Effector CD8-positive, alpha-beta T cell (primary cell): Measurements from ENCODE around the gene AIRE.
"Not testable (repeated sequence)": the region's sequence is repeated elsewhere in the genome, so short reads cannot be mapped to it uniquely, and the experiment has no call there.

Experiments
- DNase-seq: peaks from one replicate; lab custom pipeline; 2025; lab: John Stamatoyannopoulos, UW

The AIRE gene

DNA sequence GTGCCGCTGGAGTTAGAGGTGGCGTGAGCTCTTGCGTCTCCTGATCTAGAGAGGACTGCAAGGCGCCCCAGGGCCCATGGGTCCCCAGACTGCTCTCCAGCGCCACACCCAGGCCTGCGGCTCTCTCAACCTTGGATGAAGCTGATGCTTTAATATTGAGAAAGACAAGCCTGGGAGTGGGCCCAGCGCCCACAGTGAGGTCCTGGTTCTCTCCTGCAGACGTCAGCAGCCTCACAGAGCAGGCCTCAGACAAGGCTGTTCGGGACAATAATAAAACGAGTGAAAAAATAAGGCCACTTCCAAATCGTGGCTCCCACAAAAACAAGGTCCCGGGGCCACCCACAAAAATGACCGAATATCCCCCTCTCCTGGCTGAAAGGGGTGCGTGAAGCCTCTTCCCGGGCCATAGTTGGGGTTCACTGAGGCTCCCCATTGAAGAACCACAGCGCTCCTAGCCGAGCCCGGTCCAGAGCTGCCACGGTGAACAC, 18.0 kb upstream of the AIRE start:
- no peak for DNase-seq

DNA sequence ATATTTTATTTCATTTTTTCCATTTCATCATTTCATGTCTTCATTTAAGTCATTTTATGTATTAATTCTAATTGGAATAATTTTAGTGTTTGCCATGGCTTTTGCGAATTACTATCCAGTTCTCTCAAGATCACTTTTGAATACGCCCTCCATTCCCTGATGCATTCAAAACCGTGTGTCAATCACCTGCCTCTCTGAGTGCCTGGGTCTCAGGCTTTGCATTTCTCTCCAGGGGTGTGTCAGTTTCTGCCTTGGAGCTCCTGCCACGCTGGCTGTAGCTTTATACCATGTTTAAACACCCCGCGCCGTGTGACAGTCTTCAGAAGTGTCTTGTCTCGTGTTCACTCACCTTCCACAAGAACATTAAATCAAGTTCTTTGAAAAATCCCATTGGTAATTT, 16.6 kb upstream of the AIRE start:
- no peak for DNase-seq

DNA sequence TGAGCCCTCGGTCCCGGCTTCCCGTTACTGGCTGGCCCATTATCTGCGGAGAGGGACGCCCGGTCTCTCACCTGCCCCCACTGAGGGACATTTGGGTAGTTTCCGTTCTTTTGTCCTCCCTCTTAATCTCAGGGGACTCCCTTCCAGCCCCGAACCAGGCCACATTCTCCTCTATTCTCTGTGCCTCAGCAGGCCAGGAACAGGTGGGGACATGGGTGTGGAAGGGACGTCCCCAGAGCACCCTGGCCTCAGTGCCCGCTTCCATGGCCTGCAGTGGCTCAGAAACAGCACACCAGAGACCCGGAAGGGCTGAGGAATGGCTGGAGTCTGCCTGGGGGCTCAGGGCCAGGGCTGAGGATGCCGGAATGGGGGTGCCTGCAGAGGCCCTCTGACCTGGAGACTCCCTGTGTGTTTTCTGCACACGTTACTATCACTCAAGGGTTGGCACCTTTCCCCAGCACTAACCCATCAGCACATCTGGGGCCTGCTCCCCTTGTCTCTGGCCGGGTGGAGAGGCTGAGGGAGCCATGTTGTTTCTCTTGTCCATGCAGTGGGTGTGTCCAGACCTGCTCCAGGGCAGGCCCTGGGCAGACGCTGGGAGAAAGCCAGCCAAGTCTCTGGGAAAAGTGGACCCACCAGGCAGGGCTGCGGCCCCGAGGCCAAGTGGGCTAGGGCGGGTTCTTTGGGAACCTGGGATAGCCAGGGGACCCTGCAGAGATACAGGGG, 14.0 kb upstream of the AIRE start:
- DNase-seq: no peak

DNA sequence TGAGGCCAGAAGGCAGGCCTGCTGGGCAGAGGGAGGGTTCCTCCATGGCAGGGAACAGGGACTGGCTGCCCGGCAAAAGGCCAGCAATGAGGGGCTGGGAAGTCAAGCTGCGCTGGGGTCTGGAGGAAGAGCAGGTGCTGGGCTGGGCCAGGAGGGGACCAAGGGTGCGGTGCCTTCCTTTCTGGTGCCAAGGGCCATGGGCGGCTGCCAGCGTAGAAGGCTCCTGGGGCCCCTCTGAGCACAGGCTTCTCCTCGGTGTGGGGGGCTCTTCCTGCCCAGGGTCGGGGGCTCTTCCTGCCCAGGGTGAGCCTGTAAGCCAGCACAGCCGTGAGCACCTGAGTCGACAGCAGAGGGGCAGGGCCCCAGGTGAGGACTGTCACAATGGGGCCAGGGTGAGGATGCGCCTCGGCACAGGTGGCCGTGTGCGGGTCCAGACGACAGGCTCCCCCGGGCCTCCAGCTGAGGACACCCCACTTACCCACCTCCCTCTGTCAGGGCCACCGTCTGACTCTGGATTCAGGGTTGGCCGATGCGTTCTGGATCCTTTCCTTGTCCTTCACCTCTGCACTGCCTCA, 13.3 kb upstream of the AIRE start:
- no peak for DNase-seq

DNA sequence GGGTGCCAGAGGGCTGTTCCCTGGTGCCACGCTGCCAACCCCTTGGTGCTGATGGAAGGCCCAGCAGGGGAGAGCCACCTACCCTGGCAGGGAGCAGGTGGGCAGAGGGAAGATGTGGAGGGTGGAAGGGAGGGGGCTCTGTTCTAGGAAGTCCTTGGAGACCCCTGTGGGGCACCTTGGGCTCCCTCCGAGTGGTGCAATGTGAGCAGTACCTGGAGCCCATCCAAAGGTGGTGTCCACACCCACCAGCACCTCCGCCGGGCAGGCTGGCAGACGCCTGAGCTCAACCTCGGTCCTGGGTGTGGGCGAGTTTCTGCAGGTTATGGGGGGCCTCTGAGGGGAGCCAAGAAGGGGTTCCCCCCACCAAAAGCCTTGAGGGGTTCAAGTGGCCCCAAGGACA, 12.6 kb upstream of the AIRE start:
- no peak for DNase-seq

DNA sequence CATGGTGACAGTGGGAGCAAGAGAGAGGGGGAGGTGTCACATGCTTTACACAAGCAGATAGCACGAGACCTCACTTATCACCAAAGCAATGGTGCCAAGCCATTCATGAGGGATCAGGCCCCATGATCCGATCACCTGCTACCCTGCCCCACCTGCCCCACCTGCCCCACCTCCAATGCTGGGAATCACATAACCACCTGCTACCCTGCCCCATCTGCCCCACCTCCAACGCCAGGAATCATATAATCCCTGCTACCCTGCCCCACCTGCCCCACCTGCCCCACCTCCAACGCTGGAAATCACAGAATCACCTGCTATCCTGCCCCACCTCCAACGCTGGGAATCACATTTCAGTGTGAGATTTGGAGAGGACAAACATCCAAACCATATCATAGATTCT, 10.6 kb upstream of the AIRE start:
- DNase-seq: no peak

DNA sequence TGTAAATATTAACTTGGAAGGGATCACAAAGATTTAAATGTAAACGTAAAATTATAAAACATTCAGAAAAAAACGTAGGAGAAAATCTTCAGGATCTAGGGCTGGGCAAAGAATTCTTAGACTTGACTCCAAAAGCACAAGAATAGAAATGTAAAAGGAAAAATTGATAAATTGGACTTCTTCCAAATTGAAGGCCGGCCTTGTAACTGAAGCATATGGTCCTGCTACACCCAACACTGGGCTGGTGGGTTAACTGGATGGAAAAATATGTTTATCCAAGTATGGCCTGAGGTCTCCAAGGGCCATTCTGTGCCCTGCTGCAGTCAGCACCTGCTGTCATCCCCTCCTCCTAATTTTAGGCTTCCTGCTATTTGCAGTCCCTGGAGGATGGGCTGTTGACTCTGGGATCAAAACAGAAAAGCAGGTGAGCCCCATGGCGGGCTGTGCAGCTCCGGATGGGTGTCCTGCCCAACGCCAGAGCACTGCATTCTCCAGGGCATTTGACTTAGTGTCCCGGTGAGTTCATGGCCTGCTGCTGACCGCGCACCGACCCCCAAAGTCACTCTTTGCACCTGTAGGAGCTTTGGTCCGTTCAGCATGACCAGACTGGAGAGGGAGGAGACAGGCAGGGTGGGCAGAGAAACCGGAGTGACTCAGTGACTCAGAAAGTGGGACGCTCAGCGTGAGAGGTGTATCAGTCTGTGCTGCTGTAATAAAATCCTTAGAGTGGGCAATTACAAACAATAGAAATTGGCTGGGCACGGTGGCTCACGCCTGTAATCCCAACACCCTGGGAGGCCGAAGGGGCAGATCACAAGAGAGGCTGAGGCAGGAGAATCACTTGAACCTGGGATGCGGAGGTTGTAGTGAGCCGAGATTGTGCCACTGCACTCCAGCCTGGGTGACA, 6.1 kb upstream of the AIRE start:
- DNase-seq: no peak

DNA sequence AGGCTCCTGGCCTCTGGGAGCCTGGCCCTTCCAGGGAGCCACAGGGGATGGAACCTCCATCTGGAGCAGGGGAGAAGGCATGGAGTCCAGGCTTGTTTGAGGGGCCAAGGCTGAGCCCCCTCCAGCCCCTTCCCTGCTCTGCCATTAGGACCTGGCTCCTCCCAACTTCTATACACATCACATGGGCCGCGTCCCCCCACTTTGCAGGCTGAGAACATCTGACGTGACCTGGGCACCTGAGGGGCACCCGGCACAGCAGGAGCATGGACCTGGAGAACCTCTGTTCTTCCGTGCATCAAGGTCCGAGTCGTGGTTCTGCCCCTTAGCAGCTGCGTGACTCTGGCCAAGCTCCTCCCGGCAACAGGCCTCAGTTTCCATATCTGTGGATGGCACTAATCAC, 3.9 kb upstream of the AIRE start:
- DNase-seq: no peak

DNA sequence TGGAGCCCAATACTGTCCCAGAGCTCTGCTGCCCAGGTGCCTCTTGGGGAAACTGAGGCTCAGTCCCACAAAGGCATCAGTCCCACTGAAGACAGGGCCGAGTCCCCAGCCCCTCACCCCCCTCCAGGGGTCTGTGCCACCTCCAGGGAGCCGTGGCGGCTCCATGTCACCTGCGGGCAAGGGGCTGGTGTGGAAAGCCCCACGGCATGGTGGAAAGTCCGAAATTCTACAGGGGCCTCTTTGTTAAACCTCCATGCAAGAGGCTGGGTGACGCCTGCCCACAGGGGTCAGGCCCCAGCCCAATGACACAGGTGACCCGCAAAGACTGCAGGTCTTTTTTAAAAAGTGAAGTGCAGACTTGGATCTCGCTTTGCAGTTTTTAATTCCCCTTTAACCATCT, 3.3 kb upstream of the AIRE start:
- DNase-seq: no peak

DNA sequence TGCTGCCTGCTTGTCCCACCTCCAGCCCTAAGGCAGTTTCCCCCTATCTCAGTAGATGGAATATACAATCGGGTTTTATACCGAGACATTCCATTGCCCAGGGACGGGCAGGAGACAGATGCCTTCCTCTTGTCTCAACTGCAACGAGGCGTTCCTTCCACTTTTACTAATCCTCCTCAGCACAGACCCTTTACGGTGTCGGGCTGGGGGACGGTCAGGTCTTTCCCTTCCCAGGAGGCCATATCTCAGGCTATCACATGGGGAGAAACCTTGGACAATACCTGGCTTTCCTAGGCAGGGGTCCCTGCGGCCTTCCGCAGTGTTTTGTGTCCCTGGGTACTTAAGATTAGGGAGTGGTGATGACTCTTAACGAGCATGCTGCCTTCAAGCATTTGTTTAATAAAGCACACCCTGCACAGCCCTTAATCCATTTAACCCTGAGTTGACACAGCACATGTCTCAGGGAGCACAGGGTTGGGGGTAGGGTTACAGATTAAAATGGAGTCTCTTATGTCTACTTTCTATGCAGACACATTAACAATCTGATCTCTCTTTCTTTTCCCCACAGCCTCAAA, 2.4 kb upstream of the AIRE start:
- DNase-seq: not testable (repeated sequence)

DNA sequence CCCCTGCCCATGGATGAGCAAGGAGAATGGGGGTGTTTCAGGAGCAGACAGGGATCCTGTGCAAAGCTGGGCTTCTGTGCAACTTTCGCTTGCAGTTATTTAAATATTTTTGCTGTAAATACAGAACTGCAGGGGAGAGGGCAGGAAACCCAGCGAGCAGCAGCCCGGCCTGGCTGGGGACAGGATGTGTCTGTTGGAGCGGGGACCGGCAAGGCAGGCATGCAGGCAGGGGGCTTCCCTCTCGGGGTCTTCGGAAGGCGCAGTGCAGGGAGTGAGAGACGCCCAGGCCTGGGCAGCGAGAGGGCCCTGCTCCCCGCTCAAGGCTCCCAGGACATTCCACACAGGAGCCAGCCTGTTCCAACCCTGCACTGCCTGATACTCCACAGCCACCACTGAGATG, 1.7 kb upstream of the AIRE start:
- DNase-seq: no peak

DNA sequence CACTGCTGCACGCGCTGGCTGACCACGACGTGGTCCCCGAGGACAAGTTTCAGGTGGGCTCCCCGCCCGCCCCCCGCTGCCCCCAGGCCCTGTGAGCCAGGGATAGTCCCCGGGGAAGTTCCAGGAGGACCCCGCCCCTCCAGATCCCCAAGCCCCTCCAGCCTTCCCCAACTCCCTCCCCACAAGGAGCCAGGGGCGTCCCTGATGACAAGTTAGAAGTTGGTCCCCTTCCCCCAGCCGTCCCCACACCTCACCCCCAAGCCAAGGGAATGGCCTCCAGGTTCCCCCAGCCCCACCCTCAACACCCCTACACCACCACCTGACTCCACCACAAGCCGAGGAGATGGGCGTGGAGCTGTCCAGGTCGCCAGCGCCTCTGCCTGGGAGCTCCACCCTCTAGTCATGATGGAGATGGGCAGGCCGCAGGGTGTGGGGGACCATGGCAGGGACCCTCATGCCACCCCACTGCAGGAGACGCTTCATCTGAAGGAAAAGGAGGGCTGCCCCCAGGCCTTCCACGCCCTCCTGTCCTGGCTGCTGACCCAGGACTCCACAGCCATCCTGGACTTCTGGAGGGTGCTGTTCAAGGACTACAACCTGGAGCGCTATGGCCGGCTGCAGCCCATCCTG, 525 bp downstream of the AIRE start:
- no peak for DNase-seq

DNA sequence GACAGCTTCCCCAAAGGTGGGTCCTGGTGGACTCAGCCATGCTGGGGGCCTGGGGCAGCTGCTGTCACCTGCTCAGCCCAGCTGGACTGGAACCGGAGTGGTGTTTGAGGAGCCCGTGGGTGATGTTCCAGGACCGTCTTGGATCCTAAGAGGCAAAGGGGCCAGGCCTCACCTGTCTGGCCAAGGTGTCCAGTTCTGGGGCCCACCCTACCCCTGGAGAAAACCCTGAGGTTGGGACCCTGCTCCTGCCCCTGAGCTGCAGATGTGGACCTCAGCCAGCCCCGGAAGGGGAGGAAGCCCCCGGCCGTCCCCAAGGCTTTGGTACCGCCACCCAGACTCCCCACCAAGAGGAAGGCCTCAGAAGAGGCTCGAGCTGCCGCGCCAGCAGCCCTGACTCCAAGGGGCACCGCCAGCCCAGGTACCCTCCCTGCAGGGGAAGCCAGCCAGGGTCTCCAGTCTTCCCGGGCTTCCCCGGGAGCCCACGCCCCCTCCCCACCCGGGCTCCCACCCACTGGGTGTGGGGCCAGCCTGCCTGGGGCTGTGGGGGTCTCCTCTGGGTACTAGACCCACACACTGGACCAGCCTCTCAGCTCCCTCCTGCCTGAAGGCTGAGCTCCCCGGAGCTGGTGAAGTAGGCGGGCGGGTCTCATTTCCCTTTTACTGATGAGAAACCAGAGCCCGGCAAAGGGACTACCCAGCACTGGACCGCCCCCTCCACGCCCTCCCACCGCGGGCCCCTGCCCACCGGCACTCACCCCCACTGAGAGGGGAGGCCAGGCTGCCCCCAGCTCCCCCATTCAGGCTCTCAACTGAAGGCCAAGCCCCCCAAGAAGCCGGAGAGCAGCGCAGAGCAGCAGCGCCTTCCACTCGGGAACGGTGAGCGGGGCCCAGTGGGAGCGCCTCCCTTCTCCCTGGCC, 1.3 kb downstream of the AIRE start:
- DNase-seq: no peak

DNA sequence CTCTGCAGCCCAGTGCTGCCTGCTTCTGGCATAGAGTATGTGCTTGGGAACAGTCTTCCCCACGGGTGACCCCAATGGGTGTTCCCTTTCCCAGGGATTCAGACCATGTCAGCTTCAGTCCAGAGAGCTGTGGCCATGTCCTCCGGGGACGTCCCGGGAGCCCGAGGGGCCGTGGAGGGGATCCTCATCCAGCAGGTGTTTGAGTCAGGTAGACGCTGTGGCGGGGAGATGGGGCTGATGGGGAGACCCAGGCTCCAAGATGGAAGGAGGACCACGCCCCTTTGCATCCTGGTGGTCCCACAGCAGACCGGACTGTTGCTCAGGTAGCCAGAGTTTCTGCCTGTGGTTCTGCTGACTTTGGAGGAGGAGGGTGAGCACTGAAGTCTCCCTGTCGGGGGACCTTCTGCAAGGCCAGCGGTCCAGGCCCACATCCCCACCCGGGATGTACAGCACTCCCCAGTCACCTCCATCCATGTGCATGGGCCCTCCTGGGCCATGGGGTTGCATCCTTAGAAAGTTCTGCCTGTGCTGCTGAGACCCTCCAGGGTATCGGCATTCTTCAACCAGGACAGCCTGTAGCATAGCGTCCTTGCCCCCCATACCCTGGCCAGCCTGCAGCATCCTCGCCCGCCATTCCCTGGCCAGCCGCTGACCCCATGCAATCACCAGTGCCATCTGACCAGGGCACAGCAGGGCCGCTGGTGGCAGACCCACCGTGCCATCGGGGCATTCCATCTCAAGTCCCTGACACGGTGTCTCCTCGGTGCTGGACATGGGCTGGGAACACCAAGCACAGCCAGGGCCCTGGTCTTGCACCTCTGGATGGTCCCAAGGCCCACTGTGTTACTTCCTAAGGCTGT, 2.8 kb downstream of the AIRE start:
- DNase-seq: no peak

DNA sequence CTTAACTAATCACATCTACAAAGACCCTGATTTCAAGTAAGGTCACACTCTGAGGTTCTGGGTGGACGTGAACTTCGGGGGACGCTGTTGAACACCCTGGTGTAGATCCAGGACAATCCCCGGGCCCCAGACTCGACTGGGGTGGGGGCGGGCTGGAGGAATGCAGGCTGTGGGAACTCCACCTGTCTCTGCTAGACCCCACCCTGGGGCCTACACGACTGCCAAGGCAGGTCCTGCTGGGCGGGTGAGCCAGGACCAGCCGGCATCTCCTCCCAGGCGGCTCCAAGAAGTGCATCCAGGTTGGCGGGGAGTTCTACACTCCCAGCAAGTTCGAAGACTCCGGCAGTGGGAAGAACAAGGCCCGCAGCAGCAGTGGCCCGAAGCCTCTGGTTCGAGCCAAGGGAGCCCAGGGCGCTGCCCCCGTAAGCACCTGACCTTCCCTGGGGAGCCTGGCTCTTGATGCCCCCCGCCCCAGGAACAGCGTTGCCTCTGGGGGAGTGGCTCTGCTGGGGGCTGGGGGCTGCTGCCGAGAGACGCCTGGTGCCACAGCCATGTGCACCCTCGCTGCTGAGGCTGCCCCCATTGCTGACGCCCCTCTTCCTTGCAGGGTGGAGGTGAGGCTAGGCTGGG, 3.8 kb downstream of the AIRE start:
- no peak for DNase-seq

DNA sequence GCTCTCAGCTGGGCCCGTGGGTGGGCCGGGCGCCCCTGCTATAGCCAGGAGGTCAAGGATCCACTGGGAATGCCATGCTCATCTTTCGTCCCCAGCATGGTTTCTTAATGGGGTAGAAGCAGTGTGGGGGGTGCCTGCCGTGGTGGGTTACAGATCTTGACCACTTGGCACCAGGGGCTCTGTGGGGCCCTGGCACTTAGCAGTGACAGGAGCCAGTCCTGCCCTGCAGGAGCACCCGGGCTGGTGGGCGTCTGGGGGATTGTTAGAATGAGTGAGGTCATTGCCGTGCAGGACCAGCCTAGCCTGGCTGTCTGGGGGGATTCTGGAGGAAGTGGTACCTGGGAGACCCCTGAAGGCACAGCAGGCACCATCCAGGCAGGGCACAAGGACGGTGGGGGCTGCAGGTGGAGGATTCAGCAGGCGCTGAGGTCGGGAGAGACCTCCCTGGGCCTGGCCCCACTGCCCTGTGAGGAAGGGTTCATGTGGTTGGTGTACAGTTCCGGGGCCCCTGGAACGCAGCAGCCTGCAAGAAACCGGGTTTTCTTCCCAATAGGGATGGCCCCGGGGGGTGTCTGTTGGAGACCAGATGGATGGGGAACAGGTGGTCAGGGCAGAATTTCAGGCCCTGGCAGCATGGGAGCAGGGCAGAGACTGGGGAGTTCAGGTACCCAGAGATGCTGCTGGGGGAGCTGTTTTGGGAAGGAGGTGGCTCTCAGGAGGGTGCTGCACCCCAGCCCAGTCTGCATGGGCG, 4.8 kb downstream of the AIRE start:
- DNase-seq: no peak

DNA sequence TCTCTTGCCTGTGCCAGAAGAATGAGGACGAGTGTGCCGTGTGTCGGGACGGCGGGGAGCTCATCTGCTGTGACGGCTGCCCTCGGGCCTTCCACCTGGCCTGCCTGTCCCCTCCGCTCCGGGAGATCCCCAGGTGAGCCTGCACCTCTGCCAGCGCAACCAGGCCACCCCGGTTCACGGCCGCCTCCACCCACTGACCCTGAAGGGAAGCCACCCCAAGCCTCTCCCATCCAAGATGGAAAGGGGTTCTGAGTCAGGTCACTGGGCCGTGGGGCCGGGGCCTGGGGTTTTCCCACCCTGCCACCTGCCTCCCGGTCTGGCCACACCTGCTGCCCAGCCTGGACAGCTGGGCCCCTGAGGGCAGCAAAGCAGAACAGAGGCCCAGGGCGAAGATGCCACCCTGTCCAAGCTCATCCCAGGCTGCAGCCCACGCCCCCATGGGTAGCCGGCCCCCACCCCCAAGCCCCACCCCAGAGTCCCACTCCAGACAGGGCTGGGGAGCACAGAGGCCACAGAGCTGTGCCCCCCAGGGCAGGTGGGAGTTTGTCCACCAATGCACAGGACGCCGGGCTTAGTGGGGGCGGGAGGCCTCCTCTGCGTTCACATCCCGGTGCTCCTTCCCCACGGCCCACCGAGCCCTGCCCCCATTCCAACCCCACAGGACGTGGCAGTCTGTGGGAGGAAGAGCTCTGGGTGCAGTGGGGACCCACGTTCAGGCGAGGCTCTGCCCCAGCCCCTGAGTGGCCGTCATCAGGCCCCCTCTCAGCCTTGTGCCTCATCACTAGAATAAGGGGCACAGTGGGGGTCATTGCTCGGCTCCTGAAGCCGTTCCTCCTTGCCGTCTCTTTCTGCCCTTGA, 5.6 kb downstream of the AIRE start:
- DNase-seq: no peak
